ENCODE data around the gene PLAGL2.
"Not testable (repeated sequence)": the region's sequence is repeated elsewhere in the genome, so short reads cannot be mapped to it uniquely, and the experiment has no call there.

The PLAGL2 gene

GRCh38 chr20:32203356-32204204 is 4.0 kb downstream of the PLAGL2 start:
- no peak for DNase-seq

GRCh38 chr20:32201977-32202363 is 5.6 kb downstream of the PLAGL2 start:
- DNase-seq, result no peak

GRCh38 chr20:32201296-32201976 is 6.1 kb downstream of the PLAGL2 start:
- no peak for DNase-seq

- DNase-seq, result no peak
Measured at GRCh38 chr20:32199006-32199405, 8.5 kb downstream of the PLAGL2 start.

GRCh38 chr20:32197136-32197535 is 10.4 kb downstream of the PLAGL2 start:
- not testable (repeated sequence) for DNase-seq

- DNase-seq, result not testable (repeated sequence)
Measured at GRCh38 chr20:32196613-32197012, 10.9 kb downstream of the PLAGL2 start.

- DNase-seq, result no peak
Measured at GRCh38 chr20:32195581-32195980, 12.0 kb downstream of the PLAGL2 start.

GRCh38 chr20:32193996-32194395 is 13.5 kb downstream of the PLAGL2 start:
- no peak for DNase-seq

- not testable (repeated sequence) for DNase-seq
Measured at GRCh38 chr20:32193336-32193735, 14.2 kb downstream of the PLAGL2 start.

GRCh38 chr20:32192698-32193097 is 14.8 kb downstream of the PLAGL2 start:
- DNase-seq, result no peak

GRCh38 chr20:32191873-32192272 is 15.7 kb downstream of the PLAGL2 start:
- DNase-seq, result no peak

- no peak for DNase-seq
Measured at GRCh38 chr20:32191422-32191821, 16.1 kb downstream of the PLAGL2 start.

GRCh38 chr20:32190616-32191415 is 16.7 kb downstream of the PLAGL2 start:
- no peak for DNase-seq

GRCh38 chr20:32189691-32190615 is 17.6 kb downstream of the PLAGL2 start:
- DNase-seq, result no peak

GRCh38 chr20:32189123-32189410 is 18.5 kb downstream of the PLAGL2 start:
- DNase-seq, result no peak

- no peak for DNase-seq
Measured at GRCh38 chr20:32188376-32189122, 19.0 kb downstream of the PLAGL2 start.

GRCh38 chr20:32186506-32186905 is 21.0 kb downstream of the PLAGL2 start:
- DNase-seq, result no peak

GRCh38 chr20:32184961-32185603 is 22.5 kb downstream of the PLAGL2 start:
- DNase-seq, result no peak

- no peak for DNase-seq
Measured at GRCh38 chr20:32183947-32184635, 23.5 kb downstream of the PLAGL2 start.

- DNase-seq, result no peak
Measured at GRCh38 chr20:32181606-32182005, 25.9 kb downstream of the PLAGL2 start.

- no peak for DNase-seq
Measured at GRCh38 chr20:32179934-32180333, 27.6 kb downstream of the PLAGL2 start.

Measured in NCI-H1048 (cell line).